ENCODE results near the gene ADGRD2. TPM values are rescaled to one million over a fixed set of nuclear protein-coding genes. Genes with fewer than 3 reads are reported as not detected.

ADGRD2 gene
- total and polyA plus RNA-seq, 4 donors: not detected

DNA sequence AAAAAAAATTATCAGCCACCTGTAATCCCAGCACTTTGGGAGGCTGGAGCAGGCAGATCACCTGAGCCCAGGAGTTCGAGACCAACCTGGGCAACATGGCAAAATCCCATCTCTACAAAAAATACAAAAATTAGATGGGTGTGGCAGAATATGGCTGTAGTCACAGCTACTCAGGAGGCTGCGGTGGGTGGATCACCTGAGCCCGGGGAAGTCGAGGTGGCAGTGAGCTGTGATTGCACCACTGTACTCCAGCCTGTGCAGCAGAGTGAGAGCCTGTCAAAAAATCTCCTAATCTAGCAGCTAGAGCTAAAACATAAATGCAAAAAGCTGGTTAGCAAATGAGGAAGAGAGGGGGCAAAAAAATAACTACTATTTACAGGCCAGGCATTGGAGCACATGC is 47.0 kb upstream of the ADGRD2 start (continued):
- no peak for TF ChIP-seq REST (IDR thresholded peaks at IDR 0.05)
- no peak for TF ChIP-seq NR2F2 (IDR thresholded peaks at IDR 0.05)
- TF ChIP-seq GABPA (IDR thresholded peaks at IDR 0.05 in 1 of 2, conservative IDR thresholded peaks at IDR 0.05 in 1 of 2): no peak
- TF ChIP-seq, protein P1, sequence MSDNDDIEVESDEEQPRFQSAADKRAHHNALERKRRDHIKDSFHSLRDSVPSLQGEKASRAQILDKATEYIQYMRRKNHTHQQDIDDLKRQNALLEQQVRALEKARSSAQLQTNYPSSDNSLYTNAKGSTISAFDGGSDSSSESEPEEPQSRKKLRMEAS (IDR thresholded peaks at IDR 0.05): no peak
- TF ChIP-seq HNF4A (conservative IDR thresholded peaks at IDR 0.05): no peak

GRCh38 chr9:124409410-124409809 is 40.8 kb upstream of the ADGRD2 start:
- H3K9ac ChIP-seq (ENCODE audit: low read depth in 1 of 2, low read length in 2 of 2): peak overlapping the region; percentile 21 to 64
- peaks cover 2 to 22% (median 15%) of the 10 kb centered on the region in 4 donors for H3K4me1 ChIP-seq (ENCODE audit: control insufficient read depth in 4 of 4, insufficient read depth in 4 of 4, low read length in 3 of 4)
- TF ChIP-seq TAF1 (conservative IDR thresholded peaks at IDR 0.05): no peak
- DNase-seq (ENCODE audit: low spot score): no peak
- peaks cover 4 to 53% (median 41%) of the 10 kb centered on the region in 4 donors for H3K36me3 ChIP-seq (ENCODE audit: control insufficient read depth in 4 of 4, insufficient read depth in 3 of 4, low read depth in 1 of 4, low read length in 3 of 4)
- H3K4me3 ChIP-seq (ENCODE audit: low read depth in 1 of 3, low read length in 3 of 3): no peak overlapping the region
- 42% methylated on average over 3 of the region's 3 CpGs for WGBS
- H3K27me3 ChIP-seq (ENCODE audit: control insufficient read depth in 4 of 4, insufficient read depth in 4 of 4, low read length in 3 of 4): no peaks in the 10 kb centered on the region
- H3K9me3 ChIP-seq (ENCODE audit: control insufficient read depth in 4 of 4, low read length in 3 of 4): no peaks in the 10 kb centered on the region
- H3K27ac ChIP-seq (ENCODE audit: low read depth in 1 of 2, low read length in 2 of 2): peak overlapping the region; percentile 40 to 47

DNA sequence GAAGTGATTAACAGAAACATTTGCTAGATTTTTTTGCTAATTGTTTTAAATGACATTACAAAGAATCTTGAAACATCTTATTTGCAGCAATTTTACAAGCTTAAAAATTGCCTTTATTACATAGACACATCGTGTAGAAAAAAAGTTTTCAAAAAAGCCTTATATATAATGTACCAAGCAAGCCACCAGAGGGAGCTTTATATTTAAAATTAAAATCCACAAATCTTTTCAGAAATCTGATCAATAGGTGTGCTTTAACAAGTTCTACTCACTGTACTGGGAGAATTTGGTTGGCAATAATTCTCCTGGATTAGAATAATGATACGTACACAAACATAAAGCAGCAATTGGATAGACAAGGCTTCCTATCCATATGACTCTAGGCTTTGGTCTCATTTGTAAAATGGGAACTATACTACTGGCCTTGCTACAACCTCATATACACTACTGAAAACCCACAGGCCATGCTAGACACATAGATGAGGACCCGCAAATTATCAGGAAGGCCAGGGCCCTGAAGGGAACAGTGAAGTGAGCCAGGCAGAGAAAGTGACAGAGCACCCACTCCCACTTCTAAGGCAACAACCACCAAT is 39.8 kb upstream of the ADGRD2 start:
- no peak for DNase-seq (ENCODE audit: low spot score)
- peaks cover 2 to 28% (median 20%) of the 10 kb centered on the region in 4 donors for H3K4me1 ChIP-seq (ENCODE audit: control insufficient read depth in 4 of 4, insufficient read depth in 4 of 4, low read length in 3 of 4)
- peaks cover 4 to 47% (median 37%) of the 10 kb centered on the region in 4 donors for H3K36me3 ChIP-seq (ENCODE audit: control insufficient read depth in 4 of 4, insufficient read depth in 3 of 4, low read depth in 1 of 4, low read length in 3 of 4)
- no peaks in the 10 kb centered on the region for H3K27me3 ChIP-seq (ENCODE audit: control insufficient read depth in 4 of 4, insufficient read depth in 4 of 4, low read length in 3 of 4)
- H3K27ac ChIP-seq (ENCODE audit: low read depth in 1 of 2, low read length in 2 of 2): no peak overlapping the region
- 58% methylated on average over 3 of the region's 3 CpGs for WGBS
- no peak overlapping the region for H3K9ac ChIP-seq (ENCODE audit: low read depth in 1 of 2, low read length in 2 of 2)
- TF ChIP-seq TAF1 (conservative IDR thresholded peaks at IDR 0.05) (no peak), EGR1 (IDR thresholded peaks at IDR 0.05; ENCODE audit: low read depth in 2 of 2) (no peak), HNF4A (conservative IDR thresholded peaks at IDR 0.05) (no peak), RXRA (IDR thresholded peaks at IDR 0.05) (no peak), NR2F2 (IDR thresholded peaks at IDR 0.05) (no peak), GABPA (IDR thresholded peaks at IDR 0.05 in 1 of 2, conservative IDR thresholded peaks at IDR 0.05 in 1 of 2) (no peak), REST (IDR thresholded peaks at IDR 0.05) (no peak), FOXA2 (IDR thresholded peaks at IDR 0.05) (no peak), JUND (IDR thresholded peaks at IDR 0.05) (no peak), SP1 (IDR thresholded peaks at IDR 0.05) (no peak), FOXA1 (IDR thresholded peaks at IDR 0.05) (no peak), ZBTB33 (IDR thresholded peaks at IDR 0.05) (no peak), YY1 (IDR thresholded peaks at IDR 0.05) (no peak), RAD21 (IDR thresholded peaks at IDR 0.05) (peak in 1 of 2 donors; percentile 24), CTCF (IDR thresholded peaks at IDR 0.05; ENCODE audit: low read depth, low read length, missing input control) (peak; percentile 21)
- TF ChIP-seq, protein P2, sequence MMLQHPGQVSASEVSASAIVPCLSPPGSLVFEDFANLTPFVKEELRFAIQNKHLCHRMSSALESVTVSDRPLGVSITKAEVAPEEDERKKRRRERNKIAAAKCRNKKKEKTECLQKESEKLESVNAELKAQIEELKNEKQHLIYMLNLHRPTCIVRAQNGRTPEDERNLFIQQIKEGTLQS (IDR thresholded peaks at IDR 0.05): no peak
- TF ChIP-seq, protein P1 (IDR thresholded peaks at IDR 0.05): no peak
- no peak overlapping the region for H3K4me3 ChIP-seq (ENCODE audit: low read depth in 1 of 3, low read length in 3 of 3)
- no peaks in the 10 kb centered on the region for H3K9me3 ChIP-seq (ENCODE audit: control insufficient read depth in 4 of 4, low read length in 3 of 4)
